Upper lobe of right lung (tissue), 1 donor: ENCODE data around the gene GFPT1. TPM values are rescaled to one million over a fixed set of nuclear protein-coding genes. Genes with fewer than 3 reads are reported as not detected.

Experiments
- ATAC-seq: fragments of 200-7000 bp; cut with Tn5 transposase; one replicate; pipeline ENCODE4 v1.9.1; 2020; ENCODE audit warnings: mild to moderate bottlenecking, moderate library complexity
- DNase-seq: peaks from one replicate; pipeline ENCODE4 v3.0.0-alpha.2; 2020
- H3K27ac ChIP-seq: fragments of 200-600 bp; one replicate; pipeline ENCODE4 v1.8.0; 2022
- H3K27me3 ChIP-seq: fragments of 200-600 bp; one replicate; pipeline ENCODE4 v1.8.0; 2022; ENCODE audit warnings: mild to moderate bottlenecking
- H3K36me3 ChIP-seq: fragments of 200-600 bp; one replicate; pipeline ENCODE4 v1.8.0; 2022
- H3K4me1 ChIP-seq: fragments of 200-600 bp; one replicate; pipeline ENCODE4 v1.8.0; 2022
- H3K4me3 ChIP-seq: fragments of 200-600 bp; one replicate; pipeline ENCODE4 v1.8.0; 2022; ENCODE audit warnings: mild to moderate bottlenecking
- H3K9me3 ChIP-seq: fragments of 200-600 bp; one replicate; pipeline ENCODE4 v1.8.0; 2022
- intact Hi-C: fragments of 100-400 bp; cut with DNase I; formaldehyde crosslinking; loops from one replicate; pipeline ENCODE4 v1.11.0; 2022
- total RNA-seq: library from RNA; stranded (reverse); fragmentation: NEBNext Ultra II Directional; extraction: Animal tissue kit (Norgen Biotek cat#: 25700); gene quantifications from one replicate; pipeline ENCODE4 v1.2.1, GENCODE V29; 2021
- TF ChIP-seq, protein P1 (sequence below): fragments of 200-600 bp; IDR thresholded peaks from one replicate; pipeline ENCODE4 v1.8.0; 2022; ENCODE audit warnings: antibody characterized with exemption
- donor health status: DM: no; HTN: yes; CAD: no; lungs with severe emphysema.

GFPT1 gene
- total RNA-seq, 1 donor from 2014 or later: 68.2 TPM

DNA sequence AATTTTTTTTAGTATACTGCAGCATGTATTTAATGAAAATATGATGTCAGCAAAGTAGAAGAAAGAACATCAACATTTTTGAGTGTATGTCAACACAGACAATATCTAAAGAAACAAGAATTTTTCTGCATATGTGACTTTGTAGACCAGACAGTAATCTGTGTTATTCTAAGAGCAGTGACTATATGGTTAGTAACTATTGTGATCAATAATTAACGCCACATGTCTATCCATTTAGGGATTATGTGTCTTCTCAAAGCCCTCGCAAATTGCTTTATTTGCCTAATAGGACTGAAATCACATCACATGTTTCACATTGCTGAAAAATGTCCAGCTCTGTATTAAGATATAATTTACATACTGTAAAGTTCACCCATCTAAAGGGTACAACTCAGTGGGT, 107.8 kb downstream of the GFPT1 start:
- H3K27me3 ChIP-seq: no peaks in the 10 kb centered on the region
- no peak overlapping the region for H3K27ac ChIP-seq
- no peaks in the 10 kb centered on the region for H3K9me3 ChIP-seq
- no peaks in the 10 kb centered on the region for H3K4me1 ChIP-seq
- TF ChIP-seq, protein P1, sequence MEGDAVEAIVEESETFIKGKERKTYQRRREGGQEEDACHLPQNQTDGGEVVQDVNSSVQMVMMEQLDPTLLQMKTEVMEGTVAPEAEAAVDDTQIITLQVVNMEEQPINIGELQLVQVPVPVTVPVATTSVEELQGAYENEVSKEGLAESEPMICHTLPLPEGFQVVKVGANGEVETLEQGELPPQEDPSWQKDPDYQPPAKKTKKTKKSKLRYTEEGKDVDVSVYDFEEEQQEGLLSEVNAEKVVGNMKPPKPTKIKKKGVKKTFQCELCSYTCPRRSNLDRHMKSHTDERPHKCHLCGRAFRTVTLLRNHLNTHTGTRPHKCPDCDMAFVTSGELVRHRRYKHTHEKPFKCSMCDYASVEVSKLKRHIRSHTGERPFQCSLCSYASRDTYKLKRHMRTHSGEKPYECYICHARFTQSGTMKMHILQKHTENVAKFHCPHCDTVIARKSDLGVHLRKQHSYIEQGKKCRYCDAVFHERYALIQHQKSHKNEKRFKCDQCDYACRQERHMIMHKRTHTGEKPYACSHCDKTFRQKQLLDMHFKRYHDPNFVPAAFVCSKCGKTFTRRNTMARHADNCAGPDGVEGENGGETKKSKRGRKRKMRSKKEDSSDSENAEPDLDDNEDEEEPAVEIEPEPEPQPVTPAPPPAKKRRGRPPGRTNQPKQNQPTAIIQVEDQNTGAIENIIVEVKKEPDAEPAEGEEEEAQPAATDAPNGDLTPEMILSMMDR: no peak
- ATAC-seq: no peak
- no peak for DNase-seq
- no peak overlapping the region for H3K4me3 ChIP-seq
- no peaks in the 10 kb centered on the region for H3K36me3 ChIP-seq
- intact Hi-C loops: no loop called here

DNA sequence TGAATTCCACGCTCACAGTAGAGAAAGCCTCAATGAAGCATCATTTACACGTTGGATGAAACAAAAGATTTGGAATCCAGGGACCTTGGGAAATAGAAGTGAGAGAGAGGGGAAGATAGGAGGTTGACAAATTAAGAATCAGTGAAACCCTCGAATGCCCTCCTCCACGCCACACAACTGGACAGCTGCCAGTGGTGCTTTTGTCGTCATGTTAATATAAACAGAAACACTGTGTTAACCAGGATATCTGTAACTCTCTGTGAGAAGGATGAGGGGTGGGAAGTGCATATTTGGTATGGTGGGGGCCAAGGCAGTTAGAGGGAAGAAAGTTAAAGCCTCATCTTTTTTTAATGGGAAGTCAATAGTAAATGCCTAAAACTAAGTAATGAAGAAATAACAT, 108.7 kb downstream of the GFPT1 start:
- DNase-seq (no peak), ATAC-seq (no peak)
- intact Hi-C loops: no loop called here
- no peaks in the 10 kb centered on the region for H3K4me1 ChIP-seq
- no peak overlapping the region for H3K27ac ChIP-seq
- no peak overlapping the region for H3K4me3 ChIP-seq
- TF ChIP-seq, protein P1: no peak
- H3K9me3 ChIP-seq: no peaks in the 10 kb centered on the region
- H3K27me3 ChIP-seq: no peaks in the 10 kb centered on the region
- no peaks in the 10 kb centered on the region for H3K36me3 ChIP-seq

DNA sequence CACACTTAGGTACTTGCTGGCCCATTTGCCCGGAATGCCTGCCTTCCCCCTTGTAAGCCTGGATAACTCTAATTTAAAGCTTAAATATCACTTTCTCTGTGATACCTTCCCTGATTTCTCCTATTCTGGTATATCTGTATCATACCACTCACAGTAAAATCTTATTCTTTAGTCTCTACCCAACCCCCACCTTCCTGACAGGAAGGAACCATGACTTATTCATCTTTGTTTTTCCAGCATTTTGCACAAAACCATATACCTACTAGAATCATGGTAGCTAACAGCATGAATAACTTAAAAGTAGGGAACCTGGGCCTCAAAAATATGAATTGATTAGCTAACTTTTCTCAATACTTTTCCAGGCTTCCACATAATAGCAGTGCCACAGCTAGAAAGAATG, 111.5 kb downstream of the GFPT1 start:
- Histone ChIP-seq H3K27ac (no peak overlapping the region), H3K36me3 (no peaks in the 10 kb centered on the region), H3K27me3 (no peaks in the 10 kb centered on the region), H3K4me3 (no peak overlapping the region), H3K9me3 (no peaks in the 10 kb centered on the region), H3K4me1 (peaks cover 5% of the 10 kb centered on the region)
- intact Hi-C loops: no loop called here
- ATAC-seq (no peak), DNase-seq (no peak)
- TF ChIP-seq, protein P1: no peak

DNA sequence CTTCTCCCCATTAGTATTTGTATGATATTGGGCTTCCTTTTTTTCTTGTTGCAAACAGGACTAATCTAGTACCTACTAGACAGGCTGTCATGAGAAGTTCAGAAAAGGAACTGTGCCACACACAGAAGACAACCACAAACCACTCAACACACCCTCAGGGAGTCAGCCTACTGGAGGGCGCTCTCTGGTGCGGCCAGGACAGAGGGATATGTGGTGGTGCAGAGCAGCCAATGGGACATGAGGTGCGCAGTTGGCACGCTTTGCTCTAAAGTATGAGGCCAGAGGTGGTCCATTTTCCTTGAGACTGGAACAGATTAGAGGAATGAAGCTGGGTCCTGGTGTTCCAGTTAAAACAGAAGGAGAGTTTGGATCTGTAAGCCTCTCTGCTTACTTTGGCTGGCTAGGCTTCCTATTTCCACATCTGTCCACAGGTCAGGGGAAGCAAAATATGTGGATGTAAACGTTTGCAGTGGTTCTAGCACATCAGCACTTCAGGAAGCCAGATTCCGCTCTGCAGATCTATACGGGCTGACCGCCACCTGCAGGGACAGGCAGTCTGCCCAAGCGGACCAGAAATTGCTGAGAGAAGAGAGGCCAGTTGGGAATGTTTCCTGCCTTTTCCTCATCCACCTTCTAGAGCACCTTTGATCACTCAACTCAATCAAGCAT, 114.1 kb downstream of the GFPT1 start:
- peaks cover 5% of the 10 kb centered on the region for H3K4me1 ChIP-seq
- peak; percentile 66 for DNase-seq
- no peak overlapping the region for H3K27ac ChIP-seq
- no peak overlapping the region for H3K4me3 ChIP-seq
- ATAC-seq: peak; percentile 96
- no peaks in the 10 kb centered on the region for H3K27me3 ChIP-seq
- no peaks in the 10 kb centered on the region for H3K9me3 ChIP-seq
- no peaks in the 10 kb centered on the region for H3K36me3 ChIP-seq
- TF ChIP-seq, protein P1: peak; percentile 7
- intact Hi-C loops: no loop called here

DNA sequence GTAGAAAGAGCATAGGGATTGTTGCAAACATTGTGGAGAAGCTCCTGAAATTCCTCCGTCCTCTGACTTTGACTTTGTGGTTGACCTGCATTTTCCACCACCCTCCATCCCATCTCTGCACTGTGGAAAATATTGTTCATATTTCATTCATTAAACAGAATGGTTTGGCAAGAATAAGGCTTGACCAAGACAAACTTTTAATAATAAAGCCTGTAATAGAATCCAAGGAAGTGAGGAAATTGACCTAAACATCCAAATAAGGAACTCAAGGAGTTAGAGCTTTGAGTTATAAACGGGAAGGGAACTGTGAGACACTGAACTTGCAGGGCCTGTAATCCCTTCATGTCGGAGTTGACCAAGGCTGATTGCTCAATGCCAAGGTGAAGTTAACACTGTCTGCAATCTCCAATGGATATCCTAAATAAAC, 115.2 kb downstream of the GFPT1 start:
- Histone ChIP-seq H3K4me1 (peaks cover 5% of the 10 kb centered on the region), H3K27ac (no peak overlapping the region), H3K9me3 (no peaks in the 10 kb centered on the region), H3K36me3 (no peaks in the 10 kb centered on the region), H3K4me3 (no peak overlapping the region), H3K27me3 (no peaks in the 10 kb centered on the region)
- intact Hi-C loops: no loop called here
- peak; percentile 78 for ATAC-seq
- DNase-seq: no peak
- TF ChIP-seq, protein P1: no peak

Other genes starting within 250 kb of the GFPT1 start
- gene NFU1, start 50.2 kb upstream of the GFPT1 start, total RNA-seq: 42.9 TPM